H9 (cell line): ENCODE data around the gene PRR23C. TPM values are rescaled to one million over a fixed set of nuclear protein-coding genes. Genes with fewer than 3 reads are reported as not detected.

Source experiments
- DNase-seq: peaks from one replicate; pipeline ENCODE4 v3.0.0-alpha.2; 2017
- H2AFZ ChIP-seq: one replicate; pipeline ENCODE4 v1.6.1; 2013; ENCODE audit warnings: mild to moderate bottlenecking, low read length, control low read depth, moderate library complexity
- H2AK5ac ChIP-seq: 2 replicates; pipeline ENCODE4 v1.6.1; 2013; ENCODE audit warnings: low read length, control low read depth, mixed read lengths; ENCODE audit not compliant: insufficient read length
- H2BK120ac ChIP-seq: one replicate; pipeline ENCODE4 v1.6.1; 2013; ENCODE audit warnings: low read depth, mild to moderate bottlenecking, low read length, control low read depth, inconsistent platforms; ENCODE audit not compliant: poor library complexity, severe bottlenecking
- H2BK12ac ChIP-seq: 2 replicates; pipeline ENCODE4 v1.6.1; 2013; ENCODE audit warnings: low read length, control low read depth, mixed read lengths, low read depth; ENCODE audit not compliant: insufficient read length
- H2BK15ac ChIP-seq: 2 replicates; pipeline ENCODE4 v1.6.1; 2013; ENCODE audit warnings: low read depth, low read length, control low read depth
- H2BK20ac ChIP-seq: one replicate; pipeline ENCODE4 v1.6.1; 2013; ENCODE audit warnings: low read depth, mild to moderate bottlenecking, low read length, control low read depth, inconsistent platforms; ENCODE audit not compliant: poor library complexity, severe bottlenecking
- H2BK5ac ChIP-seq: 2 replicates; pipeline ENCODE4 v1.6.1; 2013; ENCODE audit warnings: low read length, control low read depth, mixed read lengths; ENCODE audit not compliant: insufficient read length
- H3K14ac ChIP-seq: 2 replicates; pipeline ENCODE4 v1.6.1; 2013; ENCODE audit warnings: low read length, control low read depth; ENCODE audit not compliant: insufficient read depth
- H3K18ac ChIP-seq: 2 replicates; pipeline ENCODE4 v1.6.1; 2013; ENCODE audit warnings: low read depth, mild to moderate bottlenecking, mixed read lengths, low read length, control low read depth; ENCODE audit not compliant: insufficient read length
- H3K23ac ChIP-seq: 2 replicates; pipeline ENCODE4 v1.6.1; 2013; ENCODE audit warnings: low read length, control low read depth, mixed read lengths, low read depth; ENCODE audit not compliant: insufficient read length
- H3K23me2 ChIP-seq: 2 replicates; pipeline ENCODE4 v1.6.1; 2013; ENCODE audit warnings: low read depth, mild to moderate bottlenecking, mixed read lengths, low read length, control low read depth; ENCODE audit not compliant: insufficient read length, poor library complexity, severe bottlenecking
- H3K27ac ChIP-seq: 2 replicates; pipeline ENCODE4 v1.5.1; 2013; ENCODE audit warnings: low read length, control low read depth, mixed read lengths, low read depth; ENCODE audit not compliant: insufficient read length
- H3K27me3 ChIP-seq: 2 replicates; pipeline ENCODE4 v1.6.1; 2013; ENCODE audit warnings: low read length, control low read depth, inconsistent platforms; ENCODE audit not compliant: insufficient read depth
- H3K4ac ChIP-seq: 2 replicates; pipeline ENCODE4 v1.6.1; 2013; ENCODE audit warnings: low read depth, mild to moderate bottlenecking, control low read depth, inconsistent platforms, low read length, moderate library complexity
- H3K4me1 ChIP-seq: 2 replicates; pipeline ENCODE4 v1.6.1; 2013; ENCODE audit warnings: low read length, control low read depth, inconsistent platforms; ENCODE audit not compliant: insufficient read depth
- H3K4me2 ChIP-seq: 2 replicates; pipeline ENCODE4 v1.6.1; 2013; ENCODE audit warnings: low read length, control low read depth, mixed read lengths; ENCODE audit not compliant: insufficient read length, insufficient read depth
- H3K56ac ChIP-seq: 2 replicates; pipeline ENCODE4 v1.6.1; 2013; ENCODE audit warnings: low read depth, mild to moderate bottlenecking, mixed read lengths, low read length, control low read depth; ENCODE audit not compliant: insufficient read length
- H3K79me1 ChIP-seq: 2 replicates; pipeline ENCODE4 v1.6.1; 2013; ENCODE audit warnings: low read depth, mild to moderate bottlenecking, moderate library complexity, low read length, control low read depth, inconsistent platforms; ENCODE audit not compliant: insufficient read depth, poor library complexity, severe bottlenecking
- H3K79me2 ChIP-seq: 2 replicates; pipeline ENCODE4 v1.6.1; 2013; ENCODE audit warnings: low read length, control low read depth, inconsistent platforms; ENCODE audit not compliant: insufficient read depth
- H3K9ac ChIP-seq: 2 replicates; pipeline ENCODE4 v1.6.1; 2013; ENCODE audit warnings: low read length, control low read depth, mixed read lengths; ENCODE audit not compliant: insufficient read length; ENCODE audit errors: extremely low read depth
- H3K9me3 ChIP-seq: one replicate; pipeline ENCODE4 v1.6.1; 2013; ENCODE audit warnings: low read depth, low read length, inconsistent platforms; ENCODE audit not compliant: control insufficient read depth
- H3T11ph ChIP-seq: one replicate; pipeline ENCODE4 v1.6.1; 2013; ENCODE audit warnings: mild to moderate bottlenecking, low read length, control low read depth, inconsistent platforms
- H4K20me1 ChIP-seq: one replicate; pipeline ENCODE4 v1.6.1; 2013; ENCODE audit not compliant: control insufficient read depth, insufficient read length, insufficient read depth
- H4K5ac ChIP-seq: 2 replicates; pipeline ENCODE4 v1.6.1; 2013; ENCODE audit warnings: low read depth, mild to moderate bottlenecking, mixed read lengths, low read length, control low read depth; ENCODE audit not compliant: insufficient read length
- H4K8ac ChIP-seq: replicated peaks from 2 replicates; pipeline ENCODE4 v1.6.1; 2013; ENCODE audit warnings: low read length, control low read depth, mixed read lengths, low read depth; ENCODE audit not compliant: insufficient read length
- H4K91ac ChIP-seq: 2 replicates; pipeline ENCODE4 v1.6.1; 2013; ENCODE audit warnings: low read depth, mild to moderate bottlenecking, moderate library complexity, mixed read lengths, low read length, control low read depth; ENCODE audit not compliant: insufficient read length
- H3K27ac Mint-ChIP-seq, 3 experiments: 2 replicates in 2 of 3; 3 replicates in 1 of 3; pipeline ENCODE4 v1.8.0; 2020 to 2021; ENCODE audit warnings: mixed read lengths in 3 of 3, mild to moderate bottlenecking in 1 of 3, moderate library complexity in 1 of 3
- H3K27me3 Mint-ChIP-seq: 2 replicates; pipeline ENCODE4 v1.8.0; 2021; ENCODE audit warnings: low read depth, mild to moderate bottlenecking, moderate library complexity, mixed read lengths
- H3K36me3 Mint-ChIP-seq, 3 experiments: 2 replicates in 2 of 3; 3 replicates in 1 of 3; pipeline ENCODE4 v1.8.0; 2020 to 2021; ENCODE audit warnings: low read depth in 3 of 3, mixed read lengths in 3 of 3; ENCODE audit not compliant: insufficient read depth in 1 of 3
- H3K4me1 Mint-ChIP-seq, 2 experiments: 2 replicates each; pipeline ENCODE4 v1.8.0; 2020; ENCODE audit warnings: mixed read lengths in 2 of 2
- H3K4me3 Mint-ChIP-seq, 2 experiments: 2 replicates in 1 of 2; 3 replicates in 1 of 2; pipeline ENCODE4 v1.8.0; 2020 to 2021; ENCODE audit warnings: mild to moderate bottlenecking in 2 of 2, mixed read lengths in 2 of 2, moderate library complexity in 1 of 2
- H3K9me3 Mint-ChIP-seq, 2 experiments: 2 replicates in 1 of 2; 3 replicates in 1 of 2; pipeline ENCODE4 v1.8.0; 2020; ENCODE audit warnings: mild to moderate bottlenecking in 2 of 2, mixed read lengths in 2 of 2, moderate library complexity in 1 of 2
- WGBS: extraction: QIAGEN DNeasy Blood & Tissue Kit; methylation state at CpG from one replicate; pipeline ENCODE4 v1.1.7; 2013; ENCODE audit warnings: missing lambda C conversion rate, low lambda C conversion rate, mixed read lengths; ENCODE audit not compliant: insufficient read length; ENCODE audit errors: extremely low coverage; 5-methylcytosine and 5-hydroxymethylcytosine counted together
- total RNA-seq: library from RNA; stranded (reverse); gene quantifications from 2 replicates; pipeline ENCODE4 v1.2.1, GENCODE V29; 2021
- TF ChIP-seq, protein P1 (sequence below): fragments of 200-600 bp; sonication (generic); conservative IDR thresholded peaks from 3 replicates; pipeline ENCODE4 v1.8.0; 2021; ENCODE audit warnings: antibody characterized with exemption, mild to moderate bottlenecking

Gene PRR23C
- total RNA-seq, 1 experiment from 2014 or later, result not detected

DNA sequence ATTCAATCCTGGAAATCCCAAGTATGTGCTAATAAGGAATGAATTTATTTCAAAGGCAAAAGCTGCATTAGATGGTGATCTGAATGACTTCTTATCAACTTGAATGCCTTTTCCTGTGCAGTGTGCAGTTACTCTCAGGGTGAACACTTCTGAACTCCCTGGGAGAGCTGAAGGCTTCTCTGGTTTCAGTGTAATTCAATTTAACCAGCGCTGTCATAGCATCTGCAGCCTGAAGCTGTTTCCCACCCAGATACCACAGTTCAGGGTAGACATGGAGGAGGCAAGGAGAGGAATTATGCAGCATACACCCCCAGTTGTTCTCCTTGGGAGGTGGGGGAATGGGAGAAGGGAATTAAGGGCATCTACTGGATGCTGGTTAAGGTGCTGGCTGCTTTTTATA lies 49.1 kb upstream of the PRR23C start:
- Histone ChIP-seq H2AK5ac (no peak overlapping the region), H2BK5ac (no peak overlapping the region), H3K4me1 (no peaks in the 10 kb centered on the region), H3K18ac (no peak overlapping the region), H2AFZ (no peak overlapping the region), H3K79me2 (no peaks in the 10 kb centered on the region), H3T11ph (no peak overlapping the region), H3K4me2 (no peak overlapping the region), H3K9ac (no peak overlapping the region), H4K20me1 (no peaks in the 10 kb centered on the region), H2BK12ac (no peak overlapping the region), H4K91ac (no peak overlapping the region), H3K23me2 (no peaks in the 10 kb centered on the region), H4K5ac (no peak overlapping the region), H3K23ac (no peak overlapping the region), H3K14ac (no peak overlapping the region), H3K27me3 (no peaks in the 10 kb centered on the region), H2BK120ac (no peak overlapping the region), H4K8ac (no peak overlapping the region), H3K27ac (no peak overlapping the region), H2BK20ac (no peak overlapping the region), H3K4ac (no peak overlapping the region), H3K79me1 (no peaks in the 10 kb centered on the region), H2BK15ac (no peak overlapping the region), H3K56ac (no peak overlapping the region), H3K9me3 (peaks cover 5% of the 10 kb centered on the region)
- Mint-ChIP-seq H3K4me3 (no peak overlapping the region), H3K36me3 (peaks cover 0 to 5% (median 0%) of the 10 kb centered on the region in 3 experiments; a peak in 1 of 7 replicates), H3K4me1 (0 out of 4 replicates have a peak, but pooled peaks cover 0 to 2% of the 10 kb centered on the region in 2 experiments), H3K27me3 (peaks cover 24% of the 10 kb centered on the region), H3K9me3 (peaks cover 15 to 16% of the 10 kb centered on the region in 2 experiments), H3K27ac (no peak overlapping the region)
- WGBS, result no CpG with 5 or more reads among the region's 1 CpG
- DNase-seq, result no peak
- TF ChIP-seq, protein P1, sequence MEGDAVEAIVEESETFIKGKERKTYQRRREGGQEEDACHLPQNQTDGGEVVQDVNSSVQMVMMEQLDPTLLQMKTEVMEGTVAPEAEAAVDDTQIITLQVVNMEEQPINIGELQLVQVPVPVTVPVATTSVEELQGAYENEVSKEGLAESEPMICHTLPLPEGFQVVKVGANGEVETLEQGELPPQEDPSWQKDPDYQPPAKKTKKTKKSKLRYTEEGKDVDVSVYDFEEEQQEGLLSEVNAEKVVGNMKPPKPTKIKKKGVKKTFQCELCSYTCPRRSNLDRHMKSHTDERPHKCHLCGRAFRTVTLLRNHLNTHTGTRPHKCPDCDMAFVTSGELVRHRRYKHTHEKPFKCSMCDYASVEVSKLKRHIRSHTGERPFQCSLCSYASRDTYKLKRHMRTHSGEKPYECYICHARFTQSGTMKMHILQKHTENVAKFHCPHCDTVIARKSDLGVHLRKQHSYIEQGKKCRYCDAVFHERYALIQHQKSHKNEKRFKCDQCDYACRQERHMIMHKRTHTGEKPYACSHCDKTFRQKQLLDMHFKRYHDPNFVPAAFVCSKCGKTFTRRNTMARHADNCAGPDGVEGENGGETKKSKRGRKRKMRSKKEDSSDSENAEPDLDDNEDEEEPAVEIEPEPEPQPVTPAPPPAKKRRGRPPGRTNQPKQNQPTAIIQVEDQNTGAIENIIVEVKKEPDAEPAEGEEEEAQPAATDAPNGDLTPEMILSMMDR, result no peak
